Adrenal gland (tissue), 5 donors: ENCODE results near the gene PDE8A.

Source experiments
- CTCF ChIP-seq, 6 experiments: fragments of 450-650 bp in 4 of 6; fragments of 200-600 bp in 2 of 6; sonication (generic) in 1 of 6; IDR thresholded peaks; 1 replicate in 5 of 6; 2 replicates in 1 of 6; pipeline versions ENCODE4 v1.5.1 to v1.8.0; 2016 to 2021; ENCODE audit warnings: antibody characterized with exemption in 6 of 6, mild to moderate bottlenecking in 2 of 6, moderate library complexity in 1 of 6
- POLR2A ChIP-seq, 2 donors: fragments of 450-650 bp; IDR thresholded peaks; one replicate each; pipeline ENCODE4 v1.6.1; 2017; ENCODE audit warnings: antibody characterized with exemption in 2 of 2, mild to moderate bottlenecking in 2 of 2, moderate library complexity in 1 of 2
- donor health status: DM: no; HTN: no; CAD: no.

- TF ChIP-seq CTCF (IDR thresholded peaks at IDR 0.05) (peak in 2 of 6 experiments; percentile 50 to 64), POLR2A (IDR thresholded peaks at IDR 0.05) (no peak)
Observed at GRCh38 chr15:85010386-85011159, 28.9 kb downstream of the PDE8A start.
